MG63 (cell line): ENCODE results near the gene MACROD1. TPM values are rescaled to one million over a fixed set of nuclear protein-coding genes. Genes with fewer than 3 reads are reported as not detected.
A peak's percentile ranks its signal among the peaks of the same experiment; 100 is the strongest.

Source experiments
- DNase-seq: peaks from one replicate; pipeline ENCODE4 v3.0.0-alpha.2; 2020
- H3K27me3 ChIP-seq: fragments of 250-450 bp; sonication (Bioruptor Pico); 2 replicates; pipeline ENCODE4 v1.5.1; 2020; ENCODE audit warnings: mild to moderate bottlenecking, moderate library complexity
- H3K36me3 ChIP-seq: fragments of 250-450 bp; sonication (Bioruptor Pico); 2 replicates; pipeline ENCODE4 v1.5.1; 2020; ENCODE audit warnings: mild to moderate bottlenecking, moderate library complexity
- H3K4me3 ChIP-seq: fragments of 250-450 bp; sonication (Bioruptor Pico); 2 replicates; pipeline ENCODE4 v1.5.1; 2020; ENCODE audit warnings: mild to moderate bottlenecking, moderate library complexity
- H3K9me3 ChIP-seq: fragments of 250-450 bp; sonication (Bioruptor Pico); 2 replicates; pipeline ENCODE4 v1.5.1; 2020; ENCODE audit warnings: mild to moderate bottlenecking, moderate library complexity
- total RNA-seq: library from RNA; depleted of rRNA; stranded (reverse); fragments of >200 nt; shearing (Covaris generic); gene quantifications from 2 replicates; pipeline ENCODE4 v1.2.3, GENCODE V29; 2014; ENCODE audit warnings: low replicate concordance

The MACROD1 gene
- total RNA-seq, 1 experiment from 2014 or later = 44.1 TPM

DNA sequence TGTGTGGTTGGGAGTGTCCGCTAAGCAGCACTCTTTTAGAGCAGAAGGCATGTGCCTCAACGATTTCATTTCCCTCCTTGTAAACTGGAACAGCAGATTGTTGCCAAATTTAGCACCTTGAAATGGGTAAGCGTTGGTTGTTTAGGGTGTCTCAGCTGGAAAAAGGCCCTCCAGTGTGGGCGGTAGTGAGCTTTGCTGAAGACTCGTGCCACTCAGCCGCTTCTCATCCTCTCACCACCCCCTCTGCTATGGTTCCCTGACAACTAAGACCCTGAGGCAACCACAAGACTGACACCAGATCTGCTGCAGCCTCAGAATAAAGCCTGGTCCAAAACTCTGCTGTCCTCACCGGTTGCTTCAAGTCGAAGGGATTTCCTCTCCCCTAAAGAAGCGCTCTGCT lies 30.7 kb upstream of the MACROD1 start:
- H3K4me3 ChIP-seq = no peak overlapping the region

DNA sequence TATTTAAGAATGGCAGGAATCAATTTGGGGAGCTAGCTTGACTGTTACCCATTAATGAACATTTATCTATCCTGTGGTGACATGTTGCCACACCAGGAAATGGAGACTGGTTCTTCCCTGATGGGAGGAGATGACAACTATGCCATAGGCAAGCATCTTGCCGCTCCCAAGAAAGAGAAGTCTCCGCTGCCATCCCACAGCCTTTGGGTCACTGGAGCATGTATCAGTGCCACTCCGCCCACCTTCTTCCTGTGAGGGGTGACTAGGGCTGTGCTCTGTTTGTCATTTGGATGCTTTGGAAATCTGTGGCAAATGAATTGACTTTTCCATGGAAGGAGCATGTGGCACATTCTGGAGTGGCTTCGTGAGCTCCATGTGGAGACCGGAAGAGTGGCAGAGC lies 26.5 kb upstream of the MACROD1 start:
- DNase-seq = no peak
- peaks cover 78% of the 10 kb centered on the region for H3K36me3 ChIP-seq

More for the DNA sequence above, 30.7 kb upstream of the MACROD1 start:
- no peak for DNase-seq
- no peaks in the 10 kb centered on the region for H3K9me3 ChIP-seq
- H3K27me3 ChIP-seq = no peaks in the 10 kb centered on the region
- peaks cover 85% of the 10 kb centered on the region for H3K36me3 ChIP-seq

DNA sequence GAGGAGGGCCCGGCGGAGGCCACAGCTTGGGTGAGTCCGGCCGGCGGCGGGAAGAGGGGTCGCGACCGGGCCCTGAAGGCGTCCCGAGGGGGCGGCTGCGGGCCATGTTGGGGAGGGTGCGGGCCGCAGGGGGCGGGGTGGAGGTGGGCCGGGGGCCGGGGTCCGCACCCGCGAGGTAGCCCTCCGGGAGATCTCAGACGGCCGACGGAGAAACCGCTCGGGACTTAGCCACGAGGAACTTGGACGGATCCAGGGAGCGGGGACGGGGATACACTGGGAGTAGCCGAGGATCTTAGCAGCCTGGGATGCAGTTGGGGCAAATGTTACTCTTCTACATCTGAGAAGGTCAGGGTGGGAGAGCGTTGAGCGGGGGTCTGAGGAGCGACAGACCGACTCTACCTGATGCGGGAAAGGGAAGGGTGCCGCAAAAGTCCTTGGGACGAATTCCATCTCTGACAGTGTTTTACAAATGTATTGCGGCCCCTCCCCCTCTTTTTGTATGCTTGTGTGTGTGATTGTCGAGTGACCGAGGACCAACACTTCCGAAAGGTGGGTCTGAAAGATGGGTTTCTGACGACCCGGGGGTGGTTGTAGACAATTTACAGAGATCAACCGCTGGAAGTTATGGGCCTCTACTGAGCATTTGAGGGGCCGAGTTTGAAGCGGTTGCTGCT lies 20.7 kb upstream of the MACROD1 start:
- no peak for DNase-seq
- Histone ChIP-seq H3K9me3 (no peaks in the 10 kb centered on the region), H3K4me3 (no peak overlapping the region), H3K27me3 (no peaks in the 10 kb centered on the region), H3K36me3 (peaks cover 23% of the 10 kb centered on the region)

More for the DNA sequence above, 26.5 kb upstream of the MACROD1 start:
- Histone ChIP-seq H3K27me3 (no peaks in the 10 kb centered on the region), H3K9me3 (no peaks in the 10 kb centered on the region), H3K4me3 (no peak overlapping the region)

DNA sequence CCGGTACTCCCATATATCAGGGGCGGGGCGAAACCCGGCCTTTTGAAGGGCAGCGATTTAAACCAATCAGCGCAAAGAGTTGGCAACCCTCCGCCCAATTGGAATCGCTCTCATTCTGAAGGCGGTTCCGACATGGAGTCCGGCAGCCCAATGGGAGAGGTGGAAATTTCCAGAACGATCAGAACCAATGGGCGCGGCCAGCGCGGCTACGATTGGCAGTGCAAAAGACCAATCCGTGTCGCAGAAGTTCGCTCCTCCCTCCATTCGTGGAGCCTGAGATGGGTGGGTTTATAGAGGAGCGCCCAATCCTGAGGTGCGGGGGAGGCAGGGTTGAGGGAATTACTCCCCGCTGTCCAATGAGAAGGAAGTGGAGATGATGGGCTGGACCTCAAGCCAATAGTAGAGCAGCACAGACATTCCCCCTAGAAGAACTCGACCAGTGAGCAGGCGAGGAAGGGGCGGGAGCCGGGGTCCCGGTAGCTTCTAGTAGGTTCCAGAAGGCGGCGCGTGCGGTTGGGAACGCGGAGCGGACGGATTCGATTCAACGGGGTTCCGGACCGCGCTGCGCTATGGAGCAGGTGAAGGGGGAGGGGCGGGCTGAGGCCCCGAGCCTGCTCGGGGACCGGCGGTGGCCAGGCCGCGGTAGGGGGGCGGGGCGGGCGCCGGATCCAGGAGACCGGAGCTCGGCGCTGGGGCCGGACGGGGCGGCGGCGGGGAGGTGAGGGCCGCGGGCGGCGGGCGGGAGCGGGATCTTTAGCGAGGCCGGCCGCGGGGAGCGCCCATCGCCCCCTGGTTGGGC lies 20.0 kb upstream of the MACROD1 start, which contains the start of gene STIP1:
TSS of gene STIP1 (plus strand) at position 479 of the 799 bp plus-strand sequence. CDS start at position 570, 91 bp downstream.
- DNase-seq = peak; percentile 99
- no peaks in the 10 kb centered on the region for H3K27me3 ChIP-seq
- peak within 1 kb of the TSS; percentile 80 for H3K4me3 ChIP-seq
- H3K36me3 ChIP-seq = peaks cover 23% of the 10 kb centered on the region
- H3K9me3 ChIP-seq = no peaks in the 10 kb centered on the region

DNA sequence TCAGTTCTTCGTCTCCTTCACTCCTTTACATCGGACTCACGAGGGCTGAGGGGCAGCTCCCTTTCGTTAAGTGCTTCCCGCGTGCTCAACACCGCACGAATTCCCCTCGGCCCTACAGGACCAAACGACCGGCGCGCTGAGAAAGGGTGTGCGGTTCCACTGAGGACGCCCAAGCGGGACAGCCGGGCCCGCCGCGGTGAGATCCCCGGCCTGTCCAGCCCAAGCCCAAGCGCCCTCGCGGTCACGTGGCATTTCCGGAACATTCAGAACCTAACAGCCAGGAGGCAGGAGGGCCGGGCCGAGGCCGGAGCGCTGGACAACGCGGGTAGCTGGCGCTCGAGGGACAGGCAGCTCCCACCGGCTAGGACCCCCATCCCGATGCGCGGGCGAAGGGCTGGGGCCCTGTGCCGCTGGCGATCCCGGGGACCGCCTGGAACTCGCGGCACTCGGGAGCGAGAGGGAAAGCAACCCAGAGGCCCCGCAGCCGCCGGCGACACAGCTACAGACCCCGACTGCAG lies 19.3 kb upstream of the MACROD1 start:
- Histone ChIP-seq H3K9me3 (no peaks in the 10 kb centered on the region), H3K27me3 (no peaks in the 10 kb centered on the region), H3K4me3 (peak overlapping the region; percentile 80), H3K36me3 (peaks cover 18% of the 10 kb centered on the region)
- peak; percentile 85 for DNase-seq

DNA sequence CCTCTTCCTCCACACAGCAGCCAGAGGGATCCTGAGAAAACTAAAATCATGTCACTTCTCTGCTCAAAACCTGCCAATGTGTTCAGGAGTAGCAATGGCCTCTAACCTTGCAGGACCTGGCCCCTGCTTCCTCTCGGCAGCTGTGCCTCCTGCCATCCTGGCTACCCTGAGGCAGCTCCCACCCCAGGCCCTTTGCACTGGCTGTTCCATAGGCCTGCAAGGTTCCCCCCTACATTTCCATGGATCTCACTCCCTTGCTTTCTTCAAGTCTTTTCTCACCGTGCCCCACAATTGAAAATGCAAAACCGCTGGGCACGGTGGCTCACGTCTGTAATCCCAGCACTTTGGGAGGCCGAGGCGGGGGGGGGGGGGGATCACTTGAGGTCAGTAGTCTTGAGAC lies 18.0 kb upstream of the MACROD1 start:
- peaks cover 10% of the 10 kb centered on the region for H3K36me3 ChIP-seq
- H3K27me3 ChIP-seq = no peaks in the 10 kb centered on the region
- peak overlapping the region; percentile 9; the same call in 1 of the 2 replicates for H3K4me3 ChIP-seq
- DNase-seq = no peak
- H3K9me3 ChIP-seq = no peaks in the 10 kb centered on the region

DNA sequence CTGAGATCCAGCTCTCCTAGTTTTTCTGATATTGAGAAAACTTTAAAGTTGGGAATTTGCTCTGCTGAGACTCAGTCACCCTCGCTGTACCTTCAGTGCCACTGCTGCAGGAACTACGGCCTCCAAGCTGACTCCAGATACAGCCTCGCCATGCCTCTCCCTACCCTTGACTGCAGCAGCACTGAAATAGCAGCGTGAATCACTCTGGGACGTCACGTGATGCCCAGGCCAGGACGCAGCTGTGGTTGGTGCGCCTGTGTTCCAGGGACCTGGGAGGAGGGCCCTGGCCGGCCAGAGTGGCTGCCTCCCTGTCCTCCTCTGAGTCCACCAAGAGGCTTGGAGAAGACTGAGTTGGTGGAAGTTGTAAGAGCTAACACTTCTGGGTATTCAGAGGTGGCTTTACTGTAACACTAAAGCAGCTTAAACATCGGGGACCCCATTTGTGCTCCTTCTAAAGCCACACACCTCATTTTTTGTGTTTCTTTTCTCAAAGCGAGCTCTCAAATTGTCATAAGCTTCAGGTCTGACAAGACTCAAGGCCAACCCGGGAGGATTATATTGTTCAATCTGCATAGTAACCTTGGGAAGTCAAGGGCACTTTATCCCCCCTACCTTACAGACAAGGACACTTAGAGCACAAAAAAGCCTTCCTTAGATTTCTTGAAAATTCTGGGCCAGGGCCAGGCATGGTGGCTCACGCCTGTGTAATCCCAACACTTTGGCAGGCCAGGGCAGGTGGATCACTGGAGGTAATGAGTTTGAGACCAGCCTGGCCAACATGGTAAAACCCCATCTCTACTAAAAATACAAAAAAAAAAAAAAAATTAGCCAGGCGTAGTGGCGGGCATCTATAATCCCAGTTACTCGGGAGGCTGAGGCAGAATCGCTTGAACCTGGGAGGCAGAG lies 15.8 kb upstream of the MACROD1 start:
- Histone ChIP-seq H3K27me3 (no peaks in the 10 kb centered on the region), H3K9me3 (no peaks in the 10 kb centered on the region), H3K4me3 (peak overlapping the region; percentile 9), H3K36me3 (peaks cover 1% of the 10 kb centered on the region; the same call in 1 of the 2 replicates)
- DNase-seq = peak; percentile 94

DNA sequence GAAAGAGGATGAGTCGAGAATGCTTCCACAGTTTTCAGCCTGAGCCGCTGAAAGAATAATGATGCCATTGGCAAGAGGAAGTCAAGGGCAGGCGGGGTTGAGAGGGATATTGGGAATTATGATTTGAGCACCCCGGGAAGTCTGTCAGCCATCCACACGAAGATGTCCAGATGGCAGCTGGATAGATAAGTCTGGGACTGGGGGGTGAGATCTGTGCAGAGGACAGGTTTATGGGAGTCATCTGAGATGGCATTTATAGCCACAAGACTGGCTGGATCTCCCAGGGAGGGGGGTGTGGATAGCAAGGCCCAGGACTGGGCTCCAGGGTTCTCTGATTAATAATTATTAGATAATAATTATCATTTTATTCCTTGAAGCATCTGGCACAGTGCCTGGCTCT lies 15.0 kb upstream of the MACROD1 start:
- DNase-seq = no peak
- Histone ChIP-seq H3K36me3 (no peaks in the 10 kb centered on the region; the same call in 1 of the 2 replicates), H3K9me3 (no peaks in the 10 kb centered on the region), H3K4me3 (no peak overlapping the region), H3K27me3 (no peaks in the 10 kb centered on the region)

DNA sequence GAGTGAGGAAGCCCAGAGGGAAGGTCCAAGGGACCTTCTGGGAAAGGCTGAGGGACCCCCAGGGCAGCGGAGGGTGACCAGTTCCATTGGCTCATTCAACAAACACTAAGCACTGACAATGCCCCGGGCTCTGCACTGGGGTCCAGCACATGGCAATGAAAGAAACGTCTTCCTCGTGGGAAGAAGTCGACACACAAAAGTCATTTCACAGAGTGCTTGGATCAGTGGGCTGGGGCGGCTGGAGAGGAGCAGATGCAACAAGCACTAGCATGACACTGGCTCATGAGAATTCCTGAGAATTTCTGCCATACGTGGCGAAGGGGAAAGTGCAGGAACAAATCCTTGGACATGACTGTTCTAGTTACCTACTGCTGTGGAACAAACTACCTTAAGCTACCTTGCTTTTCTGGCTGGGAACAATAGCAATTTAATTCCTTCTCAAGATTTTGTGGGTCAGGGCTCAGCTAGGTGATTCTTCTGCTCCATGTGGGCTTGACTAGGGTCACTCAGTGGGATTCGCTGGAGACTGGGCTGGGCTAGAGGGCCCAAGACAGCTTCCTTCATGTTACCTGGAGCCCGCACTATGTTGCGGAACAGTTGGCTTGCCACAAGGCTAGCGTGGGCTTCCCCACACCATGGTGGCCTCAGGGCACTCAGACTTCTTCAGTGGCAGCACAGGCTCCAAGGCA lies 13.2 kb upstream of the MACROD1 start:
- no peak for DNase-seq
- Histone ChIP-seq H3K9me3 (no peaks in the 10 kb centered on the region; the same call in 1 of the 2 replicates), H3K4me3 (no peak overlapping the region), H3K36me3 (no peaks in the 10 kb centered on the region), H3K27me3 (no peaks in the 10 kb centered on the region)

DNA sequence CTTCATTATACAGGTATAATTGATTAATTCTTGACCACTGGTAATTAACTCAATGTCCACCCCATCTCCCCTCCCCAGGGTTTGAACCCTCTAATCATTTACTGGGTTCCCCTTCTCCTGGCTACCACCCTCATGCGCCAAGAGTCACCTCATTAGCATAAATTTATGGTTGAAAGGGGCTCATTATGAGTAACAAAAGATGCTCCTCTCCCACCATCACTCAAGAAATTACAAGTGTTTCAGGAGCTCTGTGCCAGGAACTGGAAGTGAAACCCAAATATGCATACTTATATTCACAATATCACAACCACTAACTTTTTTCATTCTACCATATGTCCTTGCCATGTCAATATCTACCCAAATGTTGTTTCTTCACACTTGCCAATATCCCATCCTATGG lies 12.3 kb upstream of the MACROD1 start:
- Histone ChIP-seq H3K27me3 (no peaks in the 10 kb centered on the region), H3K9me3 (peaks cover 4% of the 10 kb centered on the region), H3K36me3 (no peaks in the 10 kb centered on the region; the same call in 1 of the 2 replicates), H3K4me3 (no peak overlapping the region)
- no peak for DNase-seq

DNA sequence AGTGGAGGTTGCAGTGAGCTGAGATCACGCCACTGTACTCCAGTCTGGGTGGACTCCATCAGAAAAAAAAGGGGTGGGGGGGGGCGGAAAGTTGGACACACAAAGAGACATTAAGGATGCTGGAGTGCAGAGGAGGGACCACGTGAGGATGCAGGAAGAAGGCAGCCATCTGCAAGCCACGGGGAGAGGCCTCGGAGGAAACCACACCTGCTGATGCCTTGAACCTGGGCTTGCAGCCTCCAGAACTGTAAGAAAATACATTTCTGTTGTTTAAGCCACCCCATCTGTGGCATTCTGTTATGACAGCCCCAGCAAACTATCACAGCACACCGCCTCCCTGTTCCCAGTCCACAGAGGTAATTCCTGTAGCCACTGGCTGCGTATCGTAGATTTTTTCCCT lies 10.8 kb upstream of the MACROD1 start:
- Histone ChIP-seq H3K4me3 (no peak overlapping the region), H3K9me3 (peaks cover 4% of the 10 kb centered on the region), H3K36me3 (no peaks in the 10 kb centered on the region; the same call in 1 of the 2 replicates), H3K27me3 (no peaks in the 10 kb centered on the region)
- DNase-seq = no peak

DNA sequence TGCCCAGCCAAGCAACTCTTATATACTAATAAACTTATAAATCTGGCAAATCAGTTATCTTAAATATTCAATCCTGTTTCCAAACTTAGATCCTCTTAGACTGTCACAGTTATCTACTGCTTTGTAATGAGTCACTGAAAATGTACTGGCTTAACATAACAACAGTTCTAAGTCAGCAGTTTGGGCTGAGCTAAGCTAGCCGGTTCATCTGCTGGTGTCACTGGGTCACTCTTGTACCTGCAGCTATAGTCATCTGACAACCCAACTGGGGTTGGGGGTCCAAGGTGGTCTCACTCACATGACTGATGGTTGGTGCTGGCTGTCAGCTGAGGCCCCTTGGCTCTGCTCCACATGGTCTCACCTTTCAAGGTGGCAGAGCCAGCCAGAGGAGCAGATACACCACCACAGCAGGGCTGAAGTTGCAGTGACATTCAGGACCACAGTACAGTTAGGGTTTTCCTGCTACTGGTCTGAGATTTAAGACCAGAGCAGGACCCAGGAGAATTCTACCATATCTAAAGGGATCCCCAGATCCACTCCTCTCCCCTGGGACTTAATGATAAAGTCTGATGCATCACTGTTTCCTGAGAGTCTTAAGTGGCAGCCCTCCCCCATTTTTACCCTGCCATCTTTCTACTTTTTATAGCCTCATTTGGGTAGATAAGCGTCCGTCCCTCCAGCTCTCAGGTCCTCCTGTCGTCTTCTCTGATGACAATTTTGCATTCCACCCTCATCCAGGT lies 7.9 kb upstream of the MACROD1 start:
- Histone ChIP-seq H3K9me3 (peaks cover 4% of the 10 kb centered on the region), H3K27me3 (no peaks in the 10 kb centered on the region), H3K36me3 (no peaks in the 10 kb centered on the region; the same call in 1 of the 2 replicates), H3K4me3 (no peak overlapping the region)
- DNase-seq = no peak

DNA sequence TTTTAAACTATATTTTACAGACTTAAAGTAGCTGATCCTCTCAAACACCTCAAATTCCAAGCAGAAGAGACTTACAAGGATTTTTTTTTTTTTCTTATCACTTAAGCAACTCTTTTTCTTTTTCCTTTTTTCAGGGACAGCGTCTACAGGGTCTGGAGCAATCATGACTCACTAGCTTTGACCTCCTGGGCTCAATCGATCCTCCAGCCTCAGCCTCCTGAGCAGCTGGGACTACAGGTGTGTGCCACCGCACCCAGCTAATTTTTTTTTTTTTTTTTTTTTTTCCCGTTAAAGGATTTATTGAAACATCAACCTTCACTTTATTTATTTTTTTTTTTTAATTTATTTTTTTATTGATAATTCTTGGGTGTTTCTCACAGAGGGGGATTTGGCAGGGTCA lies 4.5 kb upstream of the MACROD1 start:
- Histone ChIP-seq H3K36me3 (no peaks in the 10 kb centered on the region; the same call in 1 of the 2 replicates), H3K27me3 (no peaks in the 10 kb centered on the region), H3K9me3 (peaks cover 4% of the 10 kb centered on the region), H3K4me3 (no peak overlapping the region)
- no peak for DNase-seq

DNA sequence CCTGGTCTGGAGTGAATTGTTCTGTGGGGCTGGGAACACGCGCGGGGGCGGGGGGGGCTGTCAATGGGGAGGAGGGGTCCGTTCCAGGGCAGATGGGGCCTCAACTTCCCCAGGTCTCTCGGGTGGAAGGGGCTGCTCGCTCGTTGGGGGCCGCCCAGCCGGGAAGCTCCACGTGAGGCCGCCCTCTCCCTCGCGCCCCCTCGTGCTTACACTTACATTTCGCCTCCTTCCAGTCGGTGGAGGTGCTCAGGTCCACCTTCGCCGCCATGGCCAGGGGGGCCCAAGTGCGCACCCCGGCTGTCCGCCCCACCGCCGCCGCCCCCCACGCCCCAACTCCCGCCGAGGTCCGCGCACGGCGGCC lies 452 bp downstream of the MACROD1 start:
- Histone ChIP-seq H3K4me3 (peak overlapping the region; percentile 65), H3K9me3 (no peaks in the 10 kb centered on the region), H3K27me3 (no peaks in the 10 kb centered on the region), H3K36me3 (no peaks in the 10 kb centered on the region)
- DNase-seq = peak; percentile 33
